ENCODE data around the gene TXNDC11.

DNA sequence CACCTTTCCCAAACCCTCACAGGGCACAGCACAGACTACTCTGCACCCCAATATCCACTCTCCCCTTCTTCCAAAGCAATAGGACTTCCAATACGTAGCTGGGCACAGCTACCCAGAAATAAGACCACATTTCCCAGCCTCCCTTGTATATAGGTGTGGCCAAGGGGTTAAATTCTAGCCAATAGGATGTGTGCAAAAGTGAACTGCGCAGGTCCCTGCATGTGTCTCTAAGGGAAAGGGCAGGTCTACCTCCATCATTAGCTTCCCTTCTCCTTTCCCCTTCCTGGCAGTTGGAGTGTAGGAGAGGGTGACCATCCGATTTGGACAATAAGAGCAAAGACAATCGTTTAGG is 99.9 kb downstream of the TXNDC11 start:
- TF ChIP-seq HDAC2 (IDR thresholded peaks at IDR 0.05) (no peak), CEBPB (IDR thresholded peaks at IDR 0.05) (no peak), RAD21 (conservative IDR thresholded peaks at IDR 0.05 in 1 of 2, IDR thresholded peaks at IDR 0.05 in 1 of 2) (no peak), CHD4 (IDR thresholded peaks at IDR 0.05; ENCODE audit: borderline replicate concordance) (no peak), ZNF302 (CRISPR knock-in tag; IDR thresholded peaks at IDR 0.05) (no peak), CBX2 (IDR thresholded peaks at IDR 0.05; ENCODE audit: borderline replicate concordance, low read depth) (no peak), MYC (IDR thresholded peaks at IDR 0.05; ENCODE audit: borderline replicate concordance, low read length) (no peak), POLR2A (IDR thresholded peaks at IDR 0.05; ENCODE audit: low read length) (no peak), PHF8 (IDR thresholded peaks at IDR 0.05; ENCODE audit: borderline replicate concordance, low read depth) (no peak)
- TF ChIP-seq, protein P1, sequence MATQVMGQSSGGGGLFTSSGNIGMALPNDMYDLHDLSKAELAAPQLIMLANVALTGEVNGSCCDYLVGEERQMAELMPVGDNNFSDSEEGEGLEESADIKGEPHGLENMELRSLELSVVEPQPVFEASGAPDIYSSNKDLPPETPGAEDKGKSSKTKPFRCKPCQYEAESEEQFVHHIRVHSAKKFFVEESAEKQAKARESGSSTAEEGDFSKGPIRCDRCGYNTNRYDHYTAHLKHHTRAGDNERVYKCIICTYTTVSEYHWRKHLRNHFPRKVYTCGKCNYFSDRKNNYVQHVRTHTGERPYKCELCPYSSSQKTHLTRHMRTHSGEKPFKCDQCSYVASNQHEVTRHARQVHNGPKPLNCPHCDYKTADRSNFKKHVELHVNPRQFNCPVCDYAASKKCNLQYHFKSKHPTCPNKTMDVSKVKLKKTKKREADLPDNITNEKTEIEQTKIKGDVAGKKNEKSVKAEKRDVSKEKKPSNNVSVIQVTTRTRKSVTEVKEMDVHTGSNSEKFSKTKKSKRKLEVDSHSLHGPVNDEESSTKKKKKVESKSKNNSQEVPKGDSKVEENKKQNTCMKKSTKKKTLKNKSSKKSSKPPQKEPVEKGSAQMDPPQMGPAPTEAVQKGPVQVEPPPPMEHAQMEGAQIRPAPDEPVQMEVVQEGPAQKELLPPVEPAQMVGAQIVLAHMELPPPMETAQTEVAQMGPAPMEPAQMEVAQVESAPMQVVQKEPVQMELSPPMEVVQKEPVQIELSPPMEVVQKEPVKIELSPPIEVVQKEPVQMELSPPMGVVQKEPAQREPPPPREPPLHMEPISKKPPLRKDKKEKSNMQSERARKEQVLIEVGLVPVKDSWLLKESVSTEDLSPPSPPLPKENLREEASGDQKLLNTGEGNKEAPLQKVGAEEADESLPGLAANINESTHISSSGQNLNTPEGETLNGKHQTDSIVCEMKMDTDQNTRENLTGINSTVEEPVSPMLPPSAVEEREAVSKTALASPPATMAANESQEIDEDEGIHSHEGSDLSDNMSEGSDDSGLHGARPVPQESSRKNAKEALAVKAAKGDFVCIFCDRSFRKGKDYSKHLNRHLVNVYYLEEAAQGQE (IDR thresholded peaks at IDR 0.05): no peak
- TF ChIP-seq, protein P2, sequence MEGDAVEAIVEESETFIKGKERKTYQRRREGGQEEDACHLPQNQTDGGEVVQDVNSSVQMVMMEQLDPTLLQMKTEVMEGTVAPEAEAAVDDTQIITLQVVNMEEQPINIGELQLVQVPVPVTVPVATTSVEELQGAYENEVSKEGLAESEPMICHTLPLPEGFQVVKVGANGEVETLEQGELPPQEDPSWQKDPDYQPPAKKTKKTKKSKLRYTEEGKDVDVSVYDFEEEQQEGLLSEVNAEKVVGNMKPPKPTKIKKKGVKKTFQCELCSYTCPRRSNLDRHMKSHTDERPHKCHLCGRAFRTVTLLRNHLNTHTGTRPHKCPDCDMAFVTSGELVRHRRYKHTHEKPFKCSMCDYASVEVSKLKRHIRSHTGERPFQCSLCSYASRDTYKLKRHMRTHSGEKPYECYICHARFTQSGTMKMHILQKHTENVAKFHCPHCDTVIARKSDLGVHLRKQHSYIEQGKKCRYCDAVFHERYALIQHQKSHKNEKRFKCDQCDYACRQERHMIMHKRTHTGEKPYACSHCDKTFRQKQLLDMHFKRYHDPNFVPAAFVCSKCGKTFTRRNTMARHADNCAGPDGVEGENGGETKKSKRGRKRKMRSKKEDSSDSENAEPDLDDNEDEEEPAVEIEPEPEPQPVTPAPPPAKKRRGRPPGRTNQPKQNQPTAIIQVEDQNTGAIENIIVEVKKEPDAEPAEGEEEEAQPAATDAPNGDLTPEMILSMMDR (IDR thresholded peaks at IDR 0.05): no peak; the same call in 2 of the 3 replicates
- TF ChIP-seq, protein P3, sequence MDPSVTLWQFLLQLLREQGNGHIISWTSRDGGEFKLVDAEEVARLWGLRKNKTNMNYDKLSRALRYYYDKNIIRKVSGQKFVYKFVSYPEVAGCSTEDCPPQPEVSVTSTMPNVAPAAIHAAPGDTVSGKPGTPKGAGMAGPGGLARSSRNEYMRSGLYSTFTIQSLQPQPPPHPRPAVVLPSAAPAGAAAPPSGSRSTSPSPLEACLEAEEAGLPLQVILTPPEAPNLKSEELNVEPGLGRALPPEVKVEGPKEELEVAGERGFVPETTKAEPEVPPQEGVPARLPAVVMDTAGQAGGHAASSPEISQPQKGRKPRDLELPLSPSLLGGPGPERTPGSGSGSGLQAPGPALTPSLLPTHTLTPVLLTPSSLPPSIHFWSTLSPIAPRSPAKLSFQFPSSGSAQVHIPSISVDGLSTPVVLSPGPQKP (IDR thresholded peaks at IDR 0.05; ENCODE audit: low read depth, low read length): no peak
- TF ChIP-seq, protein P4, sequence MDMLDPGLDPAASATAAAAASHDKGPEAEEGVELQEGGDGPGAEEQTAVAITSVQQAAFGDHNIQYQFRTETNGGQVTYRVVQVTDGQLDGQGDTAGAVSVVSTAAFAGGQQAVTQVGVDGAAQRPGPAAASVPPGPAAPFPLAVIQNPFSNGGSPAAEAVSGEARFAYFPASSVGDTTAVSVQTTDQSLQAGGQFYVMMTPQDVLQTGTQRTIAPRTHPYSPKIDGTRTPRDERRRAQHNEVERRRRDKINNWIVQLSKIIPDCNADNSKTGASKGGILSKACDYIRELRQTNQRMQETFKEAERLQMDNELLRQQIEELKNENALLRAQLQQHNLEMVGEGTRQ (IDR thresholded peaks at IDR 0.05): no peak

Measured in A549 (cell line).